ENCODE data around the gene STRBP. TPM values are rescaled to one million over a fixed set of nuclear protein-coding genes. Genes with fewer than 3 reads are reported as not detected.

The STRBP gene
- total and polyA plus RNA-seq, 9 of the 15 experiments (the other 6 are each of a cell fraction or from before 2014, with no cell fraction given) = 27.7 to 84.0 (median 70.2) TPM

DNA sequence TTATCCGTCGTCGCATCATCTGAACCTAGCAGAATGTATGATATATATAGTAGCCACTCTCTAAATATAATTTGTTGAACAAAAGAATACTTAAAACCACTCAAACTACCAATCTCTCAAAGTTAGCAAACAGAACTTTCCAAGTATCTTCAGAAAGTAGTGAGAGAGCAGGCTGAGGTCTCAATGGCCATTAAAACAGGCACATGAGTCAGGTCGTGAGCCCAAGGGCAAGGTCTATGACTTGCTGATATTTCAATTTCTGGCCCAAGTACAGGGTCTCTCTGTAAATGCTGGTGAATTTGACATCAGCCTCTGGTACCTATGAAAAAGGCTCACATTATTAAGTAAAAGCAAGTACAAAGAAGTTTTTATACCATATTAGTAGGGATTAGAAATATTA is 139.8 kb downstream of the STRBP start:
- ChIA-PET CTCF (ENCODE audit: low intra/inter-chr PET ratio) (no interaction called here), POLR2A (no interaction called here)
- FAIRE-seq (no peak), DNase-seq (ENCODE audit: extremely low read depth in 1 of 4, low spot score in 3 of 4) (no peak), ATAC-seq (no peak)
- intact Hi-C loops (cut with micrococcal nuclease) (no loop called here), in situ Hi-C loops (cut with MboI) (no loop called here)
- 98% methylated on average over 4 of the region's 4 CpGs for WGBS (ENCODE audit: insufficient coverage, low coverage, missing lambda C conversion rate)
- Histone ChIP-seq H3K27me3 (ENCODE audit: control insufficient read depth in 2 of 2, insufficient read depth in 2 of 2, low read length in 2 of 2) (no peaks in the 10 kb centered on the region), H2AFZ (ENCODE audit: low read depth, low read length) (no peak overlapping the region), H3K36me3 (ENCODE audit: control insufficient read depth, insufficient read depth, low read length) (peaks cover 80% of the 10 kb centered on the region), H3K79me2 (ENCODE audit: control insufficient read depth, insufficient read depth, low read length) (no peaks in the 10 kb centered on the region), H3K4me1 (replicated peaks in 1 of 2; ENCODE audit: control insufficient read depth in 2 of 2, insufficient read depth in 2 of 2, low read length in 2 of 2) (no peaks in the 10 kb centered on the region), H3K9ac (ENCODE audit: insufficient read depth in 1 of 2, low read depth in 2 of 2, low read length in 2 of 2) (no peak overlapping the region), H3K9me1 (ENCODE audit: control insufficient read depth, insufficient read depth, low read length) (no peaks in the 10 kb centered on the region), H3K4me2 (ENCODE audit: insufficient read depth, low read length) (no peak overlapping the region), H3K4me3 (no peak overlapping the region), H3K9me3 (replicated peaks; ENCODE audit: control insufficient read depth, insufficient read depth, low read depth, low read length) (no peaks in the 10 kb centered on the region), H4K20me1 (replicated peaks; ENCODE audit: control insufficient read depth, insufficient read depth, low read length) (no peaks in the 10 kb centered on the region), H3K27ac (ENCODE audit: extremely low read depth, low read depth, low read length) (no peak overlapping the region)
- TF ChIP-seq ZNF133 (CRISPR knock-in tag; IDR thresholded peaks at IDR 0.05) (no peak), TAF15 (IDR thresholded peaks at IDR 0.05; ENCODE audit: low read depth, low read length) (no peak), ELF4 (CRISPR knock-in tag; IDR thresholded peaks at IDR 0.05) (no peak), MXI1 (IDR thresholded peaks at IDR 0.05; ENCODE audit: low read depth, low read length) (no peak), MTA2 (IDR thresholded peaks at IDR 0.05; ENCODE audit: low read depth) (no peak), TAF7 (tag; IDR thresholded peaks at IDR 0.05) (no peak), BDP1 (IDR thresholded peaks at IDR 0.05; ENCODE audit: insufficient read depth, insufficient read length) (no peak), POLR3A (IDR thresholded peaks at IDR 0.05; ENCODE audit: borderline replicate concordance, extremely low read depth, insufficient read depth, insufficient read length) (no peak), EWSR1 (IDR thresholded peaks at IDR 0.05; ENCODE audit: borderline replicate concordance, low read depth, partially characterized antibody) (no peak)
- BruUV-seq (replicated peaks) = no TSS peak

Data from K562 (cell line).